ENCODE measurements around the gene CLDN18. TPM values are rescaled to one million over a fixed set of nuclear protein-coding genes. Genes with fewer than 3 reads are reported as not detected.

Gene CLDN18
- total RNA-seq, 1 experiment from 2014 or later: not detected

DNA sequence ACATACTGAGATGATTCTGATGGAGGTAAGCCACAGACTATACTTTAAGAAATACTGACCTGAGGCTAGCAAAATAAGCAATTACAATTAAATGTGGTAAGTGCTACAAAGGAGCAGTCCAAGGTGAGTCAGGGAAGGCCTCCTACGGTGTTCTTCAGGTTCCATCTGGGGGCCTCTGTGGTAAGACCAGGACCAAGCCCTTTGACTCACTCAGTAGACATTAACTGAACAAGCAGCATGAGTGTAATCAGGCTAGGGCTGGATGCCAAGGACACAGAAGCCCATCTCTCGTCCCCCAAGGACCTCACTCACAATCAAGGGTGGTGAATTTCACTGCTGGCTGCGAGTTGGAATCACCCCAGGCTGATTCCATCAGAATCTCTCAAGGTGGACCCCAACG lies 68.1 kb downstream of the CLDN18 start:
- H3K4me2 ChIP-seq: peak overlapping the region; percentile 44
- intact Hi-C loops (cut with micrococcal nuclease; ENCODE audit: unreplicated experiment): loop anchor here (2.0 kb wide), 1 partner anchor 37 kb away; the partner anchor contains the start of gene DZIP1L
- CTCF ChIA-PET: no interaction called here

DNA sequence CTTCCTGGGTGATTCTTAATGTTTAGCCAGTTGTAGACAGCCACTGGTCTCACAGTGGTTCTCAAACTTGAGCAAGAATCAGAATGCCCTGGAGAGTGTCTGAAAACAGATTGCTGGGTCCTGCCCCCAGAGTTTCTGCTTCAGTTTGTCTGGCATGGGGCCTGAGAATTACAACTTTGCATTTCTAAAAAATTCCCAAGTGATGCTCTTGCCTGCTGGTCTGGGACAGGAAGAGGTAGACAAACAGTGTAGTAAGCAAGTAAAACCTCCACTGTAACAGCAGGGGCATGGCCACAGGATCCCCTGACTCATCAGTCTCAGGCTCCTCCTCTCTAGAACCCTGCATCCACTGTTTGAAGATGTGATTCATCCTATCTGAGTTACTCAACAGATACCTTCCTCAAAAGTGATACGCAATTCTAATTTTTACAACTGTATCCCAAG lies 69.0 kb downstream of the CLDN18 start:
- Histone ChIP-seq H2AFZ (no peak overlapping the region), H3K79me2 (ENCODE audit: low read depth) (no peaks in the 10 kb centered on the region), H3K4me3 (no peak overlapping the region), H3K27me3 (ENCODE audit: insufficient read depth, low read depth) (no peaks in the 10 kb centered on the region), H3K9me3 (ENCODE audit: insufficient read depth, low read depth) (no peaks in the 10 kb centered on the region), H3K36me3 (ENCODE audit: low read depth) (no peaks in the 10 kb centered on the region), H3K4me1 (replicated peaks; ENCODE audit: insufficient read depth) (peaks cover 54% of the 10 kb centered on the region), H3F3A (ENCODE audit: insufficient read depth, low read depth) (peaks cover 49% of the 10 kb centered on the region), H3K27ac (peak overlapping the region; percentile 89), H3K9me2 (ENCODE audit: insufficient read depth) (no peaks in the 10 kb centered on the region), H4K20me1 (ENCODE audit: insufficient read depth) (no peaks in the 10 kb centered on the region), H3K4me2 (peak overlapping the region; percentile 44)
- BruUV-seq (replicated peaks): no TSS peak
- POLR2A ChIA-PET (ENCODE audit: unreplicated experiment): no interaction called here
- intact Hi-C loops (cut with micrococcal nuclease; ENCODE audit: unreplicated experiment): loop anchor here (2.0 kb wide), 1 partner anchor 36 kb away; the partner anchor contains the start of gene DZIP1L
- TF ChIP-seq, protein P1, sequence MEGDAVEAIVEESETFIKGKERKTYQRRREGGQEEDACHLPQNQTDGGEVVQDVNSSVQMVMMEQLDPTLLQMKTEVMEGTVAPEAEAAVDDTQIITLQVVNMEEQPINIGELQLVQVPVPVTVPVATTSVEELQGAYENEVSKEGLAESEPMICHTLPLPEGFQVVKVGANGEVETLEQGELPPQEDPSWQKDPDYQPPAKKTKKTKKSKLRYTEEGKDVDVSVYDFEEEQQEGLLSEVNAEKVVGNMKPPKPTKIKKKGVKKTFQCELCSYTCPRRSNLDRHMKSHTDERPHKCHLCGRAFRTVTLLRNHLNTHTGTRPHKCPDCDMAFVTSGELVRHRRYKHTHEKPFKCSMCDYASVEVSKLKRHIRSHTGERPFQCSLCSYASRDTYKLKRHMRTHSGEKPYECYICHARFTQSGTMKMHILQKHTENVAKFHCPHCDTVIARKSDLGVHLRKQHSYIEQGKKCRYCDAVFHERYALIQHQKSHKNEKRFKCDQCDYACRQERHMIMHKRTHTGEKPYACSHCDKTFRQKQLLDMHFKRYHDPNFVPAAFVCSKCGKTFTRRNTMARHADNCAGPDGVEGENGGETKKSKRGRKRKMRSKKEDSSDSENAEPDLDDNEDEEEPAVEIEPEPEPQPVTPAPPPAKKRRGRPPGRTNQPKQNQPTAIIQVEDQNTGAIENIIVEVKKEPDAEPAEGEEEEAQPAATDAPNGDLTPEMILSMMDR (conservative IDR thresholded peaks at IDR 0.05): no peak
- TF ChIP-seq EZH2 (IDR thresholded peaks at IDR 0.05; ENCODE audit: low read depth): no peak
- CTCF ChIA-PET: no interaction called here
- peak in 1 of 2 experiments; percentile 89 for DNase-seq

More for the DNA sequence above, 68.1 kb downstream of the CLDN18 start:
- H4K20me1 ChIP-seq (ENCODE audit: insufficient read depth): no peaks in the 10 kb centered on the region
- no TSS peak for BruUV-seq (replicated peaks)
- H3K27ac ChIP-seq: peak overlapping the region; percentile 89
- H2AFZ ChIP-seq: no peak overlapping the region
- no peak overlapping the region for H3K4me3 ChIP-seq
- H3K9me3 ChIP-seq (ENCODE audit: insufficient read depth, low read depth): no peaks in the 10 kb centered on the region
- H3K79me2 ChIP-seq (ENCODE audit: low read depth): no peaks in the 10 kb centered on the region
- peak; percentile 14 to 89 for DNase-seq
- H3K9me2 ChIP-seq (ENCODE audit: insufficient read depth): no peaks in the 10 kb centered on the region
- POLR2A ChIA-PET (ENCODE audit: unreplicated experiment): no interaction called here
- no peak for TF ChIP-seq EZH2 (IDR thresholded peaks at IDR 0.05; ENCODE audit: low read depth)
- TF ChIP-seq, protein P1 (conservative IDR thresholded peaks at IDR 0.05): no peak
- no peaks in the 10 kb centered on the region for H3K36me3 ChIP-seq (ENCODE audit: low read depth)
- peaks cover 50% of the 10 kb centered on the region for H3K4me1 ChIP-seq (replicated peaks; ENCODE audit: insufficient read depth)
- H3K27me3 ChIP-seq (ENCODE audit: insufficient read depth, low read depth): no peaks in the 10 kb centered on the region
- H3F3A ChIP-seq (ENCODE audit: insufficient read depth, low read depth): peaks cover 49% of the 10 kb centered on the region

DNA sequence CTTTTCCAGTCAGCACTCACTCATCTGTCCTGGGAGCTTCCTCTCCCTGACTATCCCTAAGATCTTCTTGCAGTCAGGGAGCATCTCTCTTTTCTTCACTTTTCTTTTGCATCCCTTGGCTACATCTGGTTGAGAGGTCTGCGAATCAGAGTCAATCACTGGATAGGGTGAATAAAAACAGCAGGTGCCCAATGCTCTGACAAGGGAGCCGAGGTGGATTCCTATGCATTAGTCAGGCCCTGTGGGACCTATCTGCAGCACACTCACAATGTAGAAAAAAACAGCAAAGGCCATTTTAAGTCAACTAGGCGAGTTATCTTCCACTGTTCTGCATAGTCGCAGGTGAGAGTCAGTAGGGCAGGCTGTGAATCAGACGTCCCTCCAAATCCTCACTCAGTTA lies 69.9 kb downstream of the CLDN18 start:
- peaks cover 49% of the 10 kb centered on the region for H3F3A ChIP-seq (ENCODE audit: insufficient read depth, low read depth)
- no TSS peak for BruUV-seq (replicated peaks)
- H3K27me3 ChIP-seq (ENCODE audit: insufficient read depth, low read depth): no peaks in the 10 kb centered on the region
- intact Hi-C loops (cut with micrococcal nuclease; ENCODE audit: unreplicated experiment): loop anchor here (2.0 kb wide), 1 partner anchor 35 kb away; the partner anchor contains the start of gene DZIP1L
- no peaks in the 10 kb centered on the region for H3K79me2 ChIP-seq (ENCODE audit: low read depth)
- H3K9me2 ChIP-seq (ENCODE audit: insufficient read depth): no peaks in the 10 kb centered on the region
- TF ChIP-seq, protein P1 (conservative IDR thresholded peaks at IDR 0.05): no peak
- TF ChIP-seq EZH2 (IDR thresholded peaks at IDR 0.05; ENCODE audit: low read depth): no peak
- H2AFZ ChIP-seq: no peak overlapping the region
- no peaks in the 10 kb centered on the region for H3K36me3 ChIP-seq (ENCODE audit: low read depth)
- H3K9me3 ChIP-seq (ENCODE audit: insufficient read depth, low read depth): no peaks in the 10 kb centered on the region
- no peak overlapping the region for H3K27ac ChIP-seq
- ChIA-PET CTCF (no interaction called here), POLR2A (ENCODE audit: unreplicated experiment) (no interaction called here)
- H3K4me3 ChIP-seq: no peak overlapping the region
- H3K4me2 ChIP-seq: no peak overlapping the region
- no peak for DNase-seq
- H3K4me1 ChIP-seq (replicated peaks; ENCODE audit: insufficient read depth): peaks cover 54% of the 10 kb centered on the region
- no peaks in the 10 kb centered on the region for H4K20me1 ChIP-seq (ENCODE audit: insufficient read depth)
